GM12891 (cell line): ENCODE results near the gene DIDO1.

ENCODE experiments used
- PAX5 ChIP-seq: IDR thresholded peaks from 2 replicates; pipeline ENCODE4 v1.6.1; 2011; ENCODE audit warnings: low read length, moderate library complexity, mild to moderate bottlenecking; ENCODE audit not compliant: insufficient read depth, severe bottlenecking
- POLR2A ChIP-seq: IDR thresholded peaks from 2 replicates; pipeline ENCODE4 v1.6.1; 2011; ENCODE audit warnings: low read depth, low read length, control low read depth
- TAF1 ChIP-seq: IDR thresholded peaks from 2 replicates; pipeline ENCODE4 v1.6.1; 2011; ENCODE audit warnings: low read depth, low read length, control low read depth

- TF ChIP-seq POLR2A (no peak; the same call in 1 of the 2 replicates), TAF1 (no peak), PAX5 (no peak)
Measured at GRCh38 chr20:62949153-62949821, 23.0 kb upstream of the DIDO1 start.
